ENCODE data around the gene ABHD17A. TPM values are rescaled to one million over a fixed set of nuclear protein-coding genes. Genes with fewer than 3 reads are reported as not detected.

The ABHD17A gene
- total RNA-seq, 1 experiment from 2014 or later, result 47.5 TPM

- Histone ChIP-seq H3K9me3 (ENCODE audit: control insufficient read depth, low read depth, low read length) (no peaks in the 10 kb centered on the region), H3K79me1 (ENCODE audit: insufficient read depth, low read depth, low read length, poor library complexity, severe bottlenecking) (no peaks in the 10 kb centered on the region), H3K14ac (ENCODE audit: insufficient read depth, low read length) (no peak overlapping the region), H2BK120ac (ENCODE audit: low read depth, low read length, poor library complexity, severe bottlenecking) (no peak overlapping the region), H3K23me2 (ENCODE audit: insufficient read length, low read depth, low read length, poor library complexity, severe bottlenecking) (no peaks in the 10 kb centered on the region), H3K27me3 (ENCODE audit: insufficient read depth, low read length) (no peaks in the 10 kb centered on the region), H3K56ac (ENCODE audit: insufficient read length, low read depth, low read length) (no peak overlapping the region), H3K4ac (ENCODE audit: low read depth, low read length) (no peak overlapping the region), H3K4me2 (ENCODE audit: insufficient read depth, insufficient read length, low read length) (no peak overlapping the region), H3K18ac (ENCODE audit: insufficient read length, low read depth, low read length) (no peak overlapping the region), H2BK5ac (ENCODE audit: insufficient read length, low read length) (no peak overlapping the region), H2BK12ac (ENCODE audit: insufficient read length, low read depth, low read length) (no peak overlapping the region), H2AFZ (ENCODE audit: low read length) (no peak overlapping the region), H2BK15ac (ENCODE audit: low read depth, low read length) (no peak overlapping the region), H2BK20ac (ENCODE audit: low read depth, low read length, poor library complexity, severe bottlenecking) (no peak overlapping the region), H3K23ac (ENCODE audit: insufficient read length, low read depth, low read length) (no peak overlapping the region), H4K5ac (ENCODE audit: insufficient read length, low read depth, low read length) (no peak overlapping the region), H3K79me2 (ENCODE audit: insufficient read depth, low read length) (no peaks in the 10 kb centered on the region; the same call in 1 of the 2 replicates), H3K9ac (ENCODE audit: extremely low read depth, insufficient read length, low read length) (no peak overlapping the region), H3K27ac (ENCODE audit: insufficient read length, low read depth, low read length) (no peak overlapping the region), H4K8ac (replicated peaks; ENCODE audit: insufficient read length, low read depth, low read length) (no peak overlapping the region), H2AK5ac (ENCODE audit: insufficient read length, low read length) (no peak overlapping the region), H4K20me1 (ENCODE audit: control insufficient read depth, insufficient read depth, insufficient read length) (no peaks in the 10 kb centered on the region), H4K91ac (ENCODE audit: insufficient read length, low read depth, low read length) (no peak overlapping the region), H3K4me1 (ENCODE audit: insufficient read depth, low read length) (no peaks in the 10 kb centered on the region), H3T11ph (ENCODE audit: low read length) (no peak overlapping the region)
- WGBS (ENCODE audit: extremely low coverage, insufficient read length, low lambda C conversion rate), result no CpG with 5 or more reads among the region's 17 CpGs
- Mint-ChIP-seq H3K9me3 (no peaks in the 10 kb centered on the region), H3K27me3 (ENCODE audit: low read depth) (no peaks in the 10 kb centered on the region), H3K4me3 (no peak overlapping the region), H3K36me3 (ENCODE audit: insufficient read depth in 1 of 3, low read depth in 3 of 3) (peaks cover 8 to 62% (median 50%) of the 10 kb centered on the region in 3 experiments), H3K4me1 (no peaks in the 10 kb centered on the region), H3K27ac (peak overlapping the region; percentile 24 to 93 (median 83); a peak in 4 of 7 replicates)
- no peak for TF ChIP-seq CTCF (conservative IDR thresholded peaks at IDR 0.05)
- DNase-seq, result no peak
These were observed 31.9 kb upstream of the ABHD17A start for GRCh38 chr19:1917146-1917545.
